Motor neuron (in vitro differentiated cells): ENCODE measurements around the gene C1orf21. TPM values are rescaled to one million over a fixed set of nuclear protein-coding genes. Genes with fewer than 3 reads are reported as not detected.

Experiments
- ATAC-seq, 8 experiments: fragments of 200-7000 bp; cut with Tn5 transposase; replicated peaks in 6 of 8; 2 replicates each; pipeline ENCODE4 v1.8.0; 2021; ENCODE audit warnings: mild to moderate bottlenecking in 8 of 8, moderate library complexity in 8 of 8
- H3K27ac ChIP-seq, 2 donors: fragments of 250-450 bp; sonication (Bioruptor Pico); 2 replicates each; pipeline ENCODE4 v1.9.0; 2021; ENCODE audit warnings: antibody characterized with exemption in 2 of 2, mild to moderate bottlenecking in 2 of 2, moderate library complexity in 1 of 2
- H3K4me1 ChIP-seq, 2 donors: fragments of 250-450 bp; sonication (Bioruptor Pico); replicated peaks in 1 of 2; 2 replicates each; pipeline ENCODE4 v1.6.1; 2021; ENCODE audit warnings: antibody characterized with exemption in 2 of 2, mild to moderate bottlenecking in 2 of 2, moderate library complexity in 1 of 2
- H3K4me3 ChIP-seq, 5 donors: fragments of 250-450 bp; sonication (Bioruptor Pico); 2 replicates each; pipeline ENCODE4 v1.9.0; 2021; ENCODE audit warnings: antibody characterized with exemption in 5 of 5, mild to moderate bottlenecking in 5 of 5, moderate library complexity in 4 of 5
- WGBS, 10 experiments: fragments of 450-650 bp; shearing (Covaris generic); methylation state at CpG; one replicate each; pipeline ENCODE4 v1.0.0; 2022; 5-methylcytosine and 5-hydroxymethylcytosine counted together
- in situ Hi-C, 9 experiments: fragments of 400-800 bp; cut with MboI; loops; one replicate each; pipeline ENCODE4 v1.15.0; 2021; ENCODE audit warnings: low sequenced_read_pairs in 9 of 9, low pct_unique_long_range_greater_than_20kb in 2 of 9; ENCODE audit not compliant: unreplicated experiment in 9 of 9
- total RNA-seq, 8 experiments: library from RNA; unstranded; fragments of 300-600 nt; gene quantifications; 2 replicates each; pipeline versions ENCODE4 v1.2.3 to v1.2.4, GENCODE V29; 2022

C1orf21 gene
- total RNA-seq, 8 experiments from 2014 or later, result 0.49 to 43.9 (median 17.9) TPM

DNA sequence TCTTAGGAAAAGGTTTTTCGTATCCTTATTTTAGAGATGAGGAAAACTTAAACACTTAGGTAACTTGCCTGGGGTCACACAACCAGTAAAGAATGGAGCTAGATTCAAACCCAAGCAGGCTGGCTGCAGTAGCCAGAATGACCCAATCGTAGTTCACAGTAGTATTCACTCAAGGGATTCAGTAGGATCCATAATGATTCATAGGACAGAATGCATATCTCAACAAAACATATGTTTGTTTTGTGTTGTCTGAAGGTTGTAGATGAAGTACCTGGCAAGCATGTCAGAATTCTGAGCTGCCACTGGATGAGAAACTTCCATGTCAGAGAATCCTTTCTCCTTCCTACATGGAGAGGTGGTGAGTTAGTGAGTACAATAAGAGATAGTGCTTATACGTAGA is 155.5 kb downstream of the C1orf21 start:
- no peak for ATAC-seq
- Histone ChIP-seq H3K27ac (no peak overlapping the region), H3K4me3 (no peak overlapping the region), H3K4me1 (no peaks in the 10 kb centered on the region)
- 33 to 100% (median 93%) methylated on average over 1 to 3 of the region's 3 CpGs; no CpG with 5 or more reads in 3 of the 10 experiments for WGBS, 10 experiments
- in situ Hi-C loops, result no loop called here

DNA sequence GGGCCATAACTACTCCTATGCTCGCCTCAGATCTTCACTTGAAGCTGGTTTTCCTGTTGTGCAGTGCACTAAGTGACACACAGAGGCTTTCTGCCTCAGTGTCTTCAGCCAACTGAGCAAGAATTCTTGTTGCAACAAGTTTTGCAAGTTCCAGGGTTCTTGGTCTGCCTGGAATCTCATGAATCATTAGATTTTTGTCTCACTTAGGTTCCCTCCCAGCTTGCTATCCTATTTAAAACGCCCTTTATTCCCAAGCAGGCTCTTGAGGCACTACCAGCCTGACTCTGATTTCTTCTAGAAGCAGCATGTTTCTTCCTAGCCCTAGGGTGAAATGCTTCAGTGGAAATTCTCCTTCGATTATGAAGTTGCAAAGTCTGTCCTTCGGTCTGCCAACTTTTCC is 158.8 kb downstream of the C1orf21 start:
- Histone ChIP-seq H3K4me1 (no peaks in the 10 kb centered on the region), H3K27ac (no peak overlapping the region), H3K4me3 (no peak overlapping the region)
- ATAC-seq, result peak in 2 of 8 experiments; percentile 78 to 93
- in situ Hi-C loops, result no loop called here
- WGBS, 10 experiments, result 0 to 96% (median 89%) methylated on average over 2 to 4 of the region's 4 CpGs; no CpG with 5 or more reads in 2 of the 10 experiments

DNA sequence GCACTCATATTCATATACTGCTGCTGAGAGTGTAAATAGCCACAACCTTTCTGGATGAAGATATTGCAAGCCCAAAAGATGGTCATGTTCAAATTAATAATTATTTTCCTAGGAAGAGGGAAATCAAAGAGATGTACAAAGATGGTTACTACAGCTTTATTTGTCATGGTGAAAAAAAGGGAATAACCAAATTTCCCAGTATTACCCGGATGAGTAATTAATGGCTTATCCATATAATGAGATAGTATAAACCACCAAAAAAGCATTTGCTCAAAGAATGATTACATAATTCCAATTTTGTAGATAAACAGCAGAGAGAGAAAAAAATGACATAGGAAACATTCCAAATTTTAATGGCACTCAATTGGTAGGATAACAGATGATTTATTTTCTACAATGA is 165.6 kb downstream of the C1orf21 start:
- WGBS, 10 experiments, result 90 to 100% (median 100%) methylated on average over 1 of the region's 1 CpG; no CpG with 5 or more reads in 1 of the 10 experiments
- Histone ChIP-seq H3K4me1 (no peaks in the 10 kb centered on the region), H3K27ac (no peak overlapping the region), H3K4me3 (no peak overlapping the region)
- in situ Hi-C loops, result loop anchor here in 1 of 9 experiments (25.0 kb wide), 1 partner anchor 465 kb away; no protein-coding TSS in a partner anchor
- ATAC-seq, result no peak

DNA sequence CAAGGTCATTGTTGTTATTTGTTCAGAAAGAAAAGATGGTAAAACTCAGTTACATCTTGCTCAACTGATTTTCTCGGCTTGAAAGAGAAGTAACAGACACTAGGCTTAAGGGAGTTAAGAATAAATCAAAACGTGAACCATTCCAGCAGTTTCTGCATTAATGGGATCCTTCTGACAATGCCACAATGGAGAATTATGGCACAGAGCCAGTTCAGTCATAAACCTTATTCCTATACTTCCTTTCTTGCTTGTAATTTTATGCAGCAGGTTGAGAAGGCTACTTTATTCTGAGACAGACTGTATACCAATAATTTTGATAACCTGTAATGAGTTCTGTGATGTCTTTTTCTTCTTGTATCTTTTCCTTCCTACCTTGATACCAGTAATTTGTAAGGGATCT is 167.0 kb downstream of the C1orf21 start:
- in situ Hi-C loops, result loop anchor here in 1 of 9 experiments (25.0 kb wide), 1 partner anchor 467 kb away; no protein-coding TSS in a partner anchor
- ATAC-seq, result no peak
- Histone ChIP-seq H3K4me3 (no peak overlapping the region), H3K27ac (no peak overlapping the region), H3K4me1 (no peaks in the 10 kb centered on the region)
- WGBS, 10 experiments, result 0 to 100% (median 75%) methylated on average over 1 to 2 of the region's 2 CpGs; no CpG with 5 or more reads in 1 of the 10 experiments

DNA sequence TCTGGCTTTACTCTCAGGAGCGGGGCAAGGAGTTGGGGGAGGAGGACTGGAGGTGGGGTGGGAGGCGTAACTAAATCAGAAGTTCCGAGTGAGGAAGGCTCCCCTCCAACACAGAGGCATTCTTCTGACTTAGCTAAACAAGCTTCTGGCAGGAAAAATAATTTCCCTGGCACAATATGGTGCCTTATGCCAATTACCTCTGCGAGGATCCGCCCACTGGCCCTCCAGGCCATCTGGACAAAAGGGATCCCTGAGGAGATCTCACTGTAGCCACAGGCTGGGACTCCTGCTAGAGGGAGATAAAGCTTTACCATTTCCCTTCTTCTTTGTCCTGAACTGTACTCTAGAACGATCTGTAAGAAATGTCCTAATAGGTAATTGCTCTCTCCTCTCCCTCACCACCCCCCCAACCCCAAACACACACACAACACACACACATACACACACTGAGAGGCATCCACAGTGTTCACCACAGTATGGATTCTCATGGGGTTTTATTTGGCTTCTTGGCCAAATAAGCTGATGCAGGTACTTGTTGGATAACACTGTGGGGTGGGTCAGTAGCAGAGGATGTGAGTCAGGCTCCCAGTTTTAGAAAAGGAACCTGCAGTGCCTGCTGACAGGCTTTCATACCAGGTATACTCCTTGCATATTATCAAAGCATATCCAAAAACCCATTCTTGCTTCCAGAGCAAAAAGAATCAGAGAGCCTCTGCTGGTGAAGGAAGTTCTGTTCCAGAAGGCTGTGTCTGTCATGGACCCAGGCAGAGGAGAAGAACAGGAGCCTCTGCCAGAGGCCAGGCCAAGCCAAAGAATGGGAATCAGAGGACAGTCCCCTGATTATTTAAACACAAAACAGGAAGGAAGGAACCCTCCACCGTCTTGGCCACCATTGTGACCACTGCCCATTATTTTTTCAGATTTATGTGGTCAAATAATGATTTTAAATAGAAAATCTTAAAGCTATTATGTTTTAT is 169.1 kb downstream of the C1orf21 start:
- Histone ChIP-seq H3K4me1 (no peaks in the 10 kb centered on the region), H3K27ac (no peak overlapping the region), H3K4me3 (no peak overlapping the region)
- 0 to 90% (median 67%) methylated on average over 1 to 6 of the region's 7 CpGs; no CpG with 5 or more reads in 1 of the 10 experiments for WGBS, 10 experiments
- in situ Hi-C loops, result loop anchor here in 1 of 9 experiments (25.0 kb wide), 1 partner anchor 469 kb away; no protein-coding TSS in a partner anchor
- ATAC-seq, result peak in 1 of 8 experiments; percentile 19

DNA sequence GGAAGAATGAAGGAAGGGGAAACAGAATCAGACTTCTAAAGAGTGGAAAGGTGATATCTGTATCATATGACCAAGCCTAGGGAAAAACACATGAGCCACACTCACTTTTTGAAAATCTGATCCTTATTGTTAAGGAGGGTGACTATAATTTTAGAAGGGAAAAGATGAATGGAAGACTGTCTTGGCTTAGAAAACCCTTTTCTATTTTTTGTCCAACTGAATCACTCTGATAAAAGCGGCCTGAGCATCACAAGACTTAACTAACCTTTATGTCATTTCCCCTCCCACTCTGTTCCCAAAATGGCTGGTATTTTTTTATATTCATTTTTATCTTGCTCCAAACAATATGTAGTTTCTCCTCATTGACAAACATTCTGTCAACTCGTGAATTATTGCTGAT is 169.8 kb downstream of the C1orf21 start:
- no peak for ATAC-seq
- in situ Hi-C loops, result loop anchor here in 1 of 9 experiments (25.0 kb wide), 1 partner anchor 469 kb away; no protein-coding TSS in a partner anchor
- 60 to 100% (median 87%) methylated on average over 1 to 2 of the region's 2 CpGs for WGBS, 10 experiments
- Histone ChIP-seq H3K4me3 (no peak overlapping the region), H3K4me1 (no peaks in the 10 kb centered on the region), H3K27ac (no peak overlapping the region)

DNA sequence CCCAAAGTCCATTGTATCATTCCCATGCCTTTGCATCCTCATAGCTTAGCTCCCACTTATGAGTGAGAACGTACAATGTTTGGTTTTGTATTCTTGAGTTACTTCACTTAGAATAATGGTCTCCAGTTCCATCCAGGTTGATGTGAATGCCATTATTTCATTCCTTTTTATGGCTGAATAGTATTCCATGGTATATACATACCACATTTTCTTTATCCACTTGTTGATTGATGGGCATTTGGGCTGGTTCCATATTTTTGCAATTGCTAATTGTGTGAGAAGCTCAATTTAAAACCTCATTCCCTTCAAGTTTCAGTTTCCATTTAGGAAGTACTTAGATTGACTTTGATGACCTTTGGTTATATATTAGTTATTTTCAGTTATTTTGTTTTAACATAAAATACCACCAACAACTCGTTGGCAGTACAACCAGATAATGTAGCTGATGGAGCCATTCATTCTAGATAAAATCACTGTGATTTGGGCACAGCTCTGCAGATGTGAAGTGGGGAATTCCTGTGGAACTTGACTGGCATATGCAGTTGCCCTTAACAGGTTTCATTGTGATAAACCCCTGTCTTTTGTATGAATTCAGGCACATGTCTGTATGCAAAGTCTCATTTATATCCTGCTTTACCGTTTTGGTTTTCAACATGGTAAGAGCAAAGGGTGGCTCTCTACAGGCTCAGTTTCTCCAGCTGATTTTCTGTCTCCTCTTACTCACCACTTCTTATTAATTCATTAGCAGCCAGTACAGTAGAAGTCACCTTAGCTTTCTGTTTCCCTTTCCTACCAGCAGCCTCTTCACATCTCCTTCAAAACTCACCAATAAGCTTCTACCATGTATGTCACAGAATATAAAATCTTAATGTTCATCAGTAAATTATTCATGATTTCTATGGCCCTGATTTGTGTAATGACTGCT is 170.9 kb downstream of the C1orf21 start:
- in situ Hi-C loops, result loop anchor here in 1 of 9 experiments (25.0 kb wide), 1 partner anchor 470 kb away; no protein-coding TSS in a partner anchor
- Histone ChIP-seq H3K27ac (no peak overlapping the region), H3K4me1 (peaks cover 0 to 2% of the 10 kb centered on the region in 2 donors), H3K4me3 (no peak overlapping the region)
- ATAC-seq, result no peak
- WGBS, 10 experiments, result 0 to 96% (median 74%) methylated on average over 1 to 3 of the region's 3 CpGs; no CpG with 5 or more reads in 1 of the 10 experiments

DNA sequence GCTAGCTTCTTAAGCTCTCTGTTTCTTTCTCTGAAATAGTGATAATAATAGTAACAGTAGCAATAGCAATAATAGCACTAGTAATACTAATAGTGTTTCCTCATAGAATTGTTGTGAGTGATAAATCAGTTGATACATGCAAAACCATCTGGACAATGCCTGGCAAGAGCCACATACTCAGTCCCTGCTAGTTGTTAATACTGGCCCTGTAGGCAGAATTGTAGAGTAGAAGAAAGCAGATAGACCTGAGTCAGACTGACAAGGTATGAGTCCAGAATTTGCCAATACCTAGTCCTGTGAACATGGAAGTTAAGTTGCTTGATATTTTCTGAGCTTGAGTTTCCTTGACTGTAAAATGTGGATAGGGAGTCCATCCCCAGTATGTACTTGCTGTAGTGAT is 171.9 kb downstream of the C1orf21 start:
- in situ Hi-C loops, result loop anchor here in 1 of 9 experiments (25.0 kb wide), 1 partner anchor 471 kb away; no protein-coding TSS in a partner anchor
- Histone ChIP-seq H3K4me3 (no peak overlapping the region), H3K27ac (no peak overlapping the region), H3K4me1 (peaks cover 0 to 2% of the 10 kb centered on the region in 2 donors)
- ATAC-seq, result no peak

DNA sequence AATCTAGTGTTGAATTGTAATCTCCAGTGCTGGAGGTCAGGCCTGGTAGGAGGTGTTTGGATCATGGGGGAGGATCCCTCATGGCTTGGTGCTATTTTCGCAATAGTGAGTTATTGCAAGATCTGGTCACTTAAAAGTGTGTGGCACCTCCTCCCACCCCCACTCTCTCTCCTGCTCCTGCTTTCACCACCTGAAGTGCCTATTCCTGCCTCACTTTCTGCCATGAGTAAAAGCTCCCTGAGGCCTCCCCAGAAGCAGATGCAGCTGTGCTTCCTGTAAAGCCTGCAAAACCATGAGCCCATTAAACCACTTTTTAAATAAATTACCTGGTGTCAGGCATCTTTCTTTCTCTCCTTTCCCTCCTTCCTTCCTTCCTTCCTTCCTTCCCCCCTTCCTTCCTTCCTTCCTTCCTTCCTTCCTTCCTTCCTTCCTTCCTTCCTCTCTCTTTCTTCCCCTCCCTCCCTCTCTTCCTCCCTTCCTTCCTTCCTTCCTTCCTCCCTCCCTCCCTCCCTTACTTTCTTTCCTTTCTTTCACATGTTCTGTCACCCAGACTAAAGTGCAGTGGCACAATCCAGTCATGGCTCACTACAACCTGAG is 172.4 kb downstream of the C1orf21 start:
- H3K4me1 ChIP-seq, result peaks cover 0 to 2% of the 10 kb centered on the region in 2 donors
- H3K4me3 ChIP-seq, result no peak overlapping the region
- in situ Hi-C loops, result loop anchor here in 1 of 9 experiments (25.0 kb wide), 1 partner anchor 472 kb away; no protein-coding TSS in a partner anchor
- WGBS, 10 experiments, result 60 to 100% (median 100%) methylated on average over 1 of the region's 1 CpG; no CpG with 5 or more reads in 6 of the 10 experiments
- H3K27ac ChIP-seq, result no peak overlapping the region
- no peak for ATAC-seq

DNA sequence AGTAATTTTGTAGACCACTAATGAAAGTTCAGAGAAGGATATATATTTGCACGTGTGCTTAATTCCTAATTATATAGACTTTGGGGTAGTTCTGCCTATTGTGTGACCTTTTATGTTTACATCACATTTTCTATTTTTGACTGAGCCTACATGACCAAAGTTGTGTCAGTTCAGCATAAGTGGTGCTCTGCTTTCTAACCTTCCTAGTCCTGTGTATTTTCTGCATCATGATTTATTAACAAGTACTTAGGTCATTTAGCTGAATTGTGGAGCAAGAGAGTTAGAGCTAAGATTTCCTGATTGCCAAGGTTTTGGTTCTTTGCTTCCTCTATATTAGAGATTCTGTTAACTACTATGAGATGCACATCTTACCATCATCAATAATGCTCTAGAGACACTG is 176.0 kb downstream of the C1orf21 start:
- ATAC-seq, result peak in 1 of 8 experiments; percentile 39
- in situ Hi-C loops, result loop anchor here in 1 of 9 experiments (25.0 kb wide), 1 partner anchor 476 kb away; no protein-coding TSS in a partner anchor
- 0 to 100% (median 84%) methylated on average over 1 of the region's 1 CpG for WGBS, 10 experiments
- Histone ChIP-seq H3K27ac (no peak overlapping the region), H3K4me1 (peaks cover 0 to 2% of the 10 kb centered on the region in 2 donors), H3K4me3 (no peak overlapping the region)

DNA sequence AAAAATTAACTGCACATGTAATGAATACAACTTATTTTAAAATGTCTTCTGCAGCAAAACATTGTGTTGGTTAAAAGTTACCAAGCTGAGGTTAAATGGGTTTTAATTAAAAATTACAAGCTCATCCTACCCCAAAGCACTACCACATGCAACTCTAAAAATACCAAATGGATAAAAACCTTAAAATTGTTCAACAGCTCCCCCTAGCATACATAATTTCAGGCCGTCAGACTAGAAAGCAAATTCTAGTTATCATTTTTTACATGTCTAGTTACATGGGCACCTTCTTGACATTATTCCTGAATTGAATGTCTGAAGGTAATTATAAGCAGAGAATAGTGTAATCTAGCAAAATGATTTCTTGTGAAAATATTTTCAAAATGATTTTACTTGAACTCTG is 176.5 kb downstream of the C1orf21 start:
- 0 to 100% (median 43%) methylated on average over 1 of the region's 1 CpG; no CpG with 5 or more reads in 1 of the 10 experiments for WGBS, 10 experiments
- in situ Hi-C loops, result loop anchor here in 1 of 9 experiments (25.0 kb wide), 1 partner anchor 476 kb away; no protein-coding TSS in a partner anchor
- Histone ChIP-seq H3K4me1 (peaks cover 0 to 2% of the 10 kb centered on the region in 2 donors), H3K4me3 (no peak overlapping the region), H3K27ac (no peak overlapping the region)
- peak in 2 of 8 experiments; percentile 16 to 41 for ATAC-seq

DNA sequence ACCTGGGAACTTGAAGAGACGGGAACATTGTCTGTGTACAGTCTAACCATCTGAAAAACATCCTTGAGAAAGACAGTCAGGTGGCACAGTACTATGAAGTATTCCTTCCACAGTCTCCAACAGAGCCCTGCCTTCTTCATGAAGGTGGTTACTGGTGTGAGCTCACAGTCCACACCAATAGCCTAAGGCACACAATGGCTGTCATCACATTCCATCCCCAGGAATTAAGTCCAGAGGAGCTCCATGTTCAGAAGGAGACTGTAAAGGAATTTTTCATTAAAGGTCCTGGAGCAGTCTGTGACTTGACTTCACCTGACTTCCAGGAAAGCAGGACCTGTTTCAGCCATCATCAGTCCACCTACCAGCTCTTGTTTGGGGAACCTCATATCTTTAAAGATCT is 180.2 kb downstream of the C1orf21 start:
- in situ Hi-C loops, result loop anchor here in 1 of 9 experiments (25.0 kb wide), 1 partner anchor 480 kb away; no protein-coding TSS in a partner anchor

More for the DNA sequence above, 180.2 kb downstream of the C1orf21 start:
- no peak overlapping the region for H3K4me3 ChIP-seq
- no peak overlapping the region for H3K27ac ChIP-seq
- 100% methylated on average over 1 of the region's 1 CpG; no CpG with 5 or more reads in 5 of the 10 experiments for WGBS, 10 experiments
- ATAC-seq, result peak in 3 of 8 experiments; percentile 66 to 77 (median 74)
- H3K4me1 ChIP-seq, result peaks cover 0 to under 1% of the 10 kb centered on the region in 2 donors
